Urinary bladder (tissue), 2 donors: ENCODE results near the gene SLC12A3. TPM values are rescaled to one million over a fixed set of nuclear protein-coding genes. Genes with fewer than 3 reads are reported as not detected.

Experiments
- polyA plus RNA-seq: library from polyadenylated mRNA; stranded (reverse); fragments of 200-250 nt; gene quantifications from one replicate; pipeline ENCODE4 v1.2.3, GENCODE V29; 2013
- small RNA-seq: library from RNA; depleted of rRNA; stranded (forward); fragments of <200 nt; gene quantifications from one replicate; pipeline ENCODE3, GENCODE V24; 2014
- total RNA-seq: library from RNA; depleted of rRNA; stranded (reverse); fragments of >200 nt; gene quantifications from one replicate; pipeline ENCODE4 v1.2.3, GENCODE V29; 2014
- donor health status: healthy.

Gene SLC12A3
- total and polyA plus RNA-seq, 2 donors: 0.06 to 0.16 TPM

Small RNA genes lying within 50 kb of the gene (small RNA-seq; reads per million reads assigned to genes)
- 0.30 reads per million, percentile 9 among the genes with 10 or more reads in this experiment for gene MIR138-2

Other genes with a start within 250 kb of the SLC12A3 start
- gene MT1E, start 239.4 kb upstream of the SLC12A3 start, total RNA-seq: 14.7 TPM
- 189 TPM for gene MT1E, start 239.4 kb upstream of the SLC12A3 start, polyA plus RNA-seq
- 0.48 TPM for gene MT1M, start 232.5 kb upstream of the SLC12A3 start, total RNA-seq
- 182 TPM for gene MT1M, start 232.5 kb upstream of the SLC12A3 start, polyA plus RNA-seq
- gene MT1A, start 226.5 kb upstream of the SLC12A3 start, total RNA-seq: not detected
- 244 TPM for gene MT1A, start 226.5 kb upstream of the SLC12A3 start, polyA plus RNA-seq
- not detected for gene MT1B, start 213.3 kb upstream of the SLC12A3 start, total RNA-seq
- not detected for gene MT1B, start 213.3 kb upstream of the SLC12A3 start, polyA plus RNA-seq
- gene MT1F, start 207.2 kb upstream of the SLC12A3 start, total RNA-seq: 0.95 TPM
- gene MT1F, start 207.2 kb upstream of the SLC12A3 start, polyA plus RNA-seq: 10.3 TPM
- gene MT1G, start 197.1 kb upstream of the SLC12A3 start, total RNA-seq: not detected
- gene MT1G, start 197.1 kb upstream of the SLC12A3 start, polyA plus RNA-seq: 55.5 TPM
- not detected for gene MT1H, start 195.4 kb upstream of the SLC12A3 start, total RNA-seq
- not detected for gene MT1H, start 195.4 kb upstream of the SLC12A3 start, polyA plus RNA-seq
- gene MT1X, start 182.7 kb upstream of the SLC12A3 start, total RNA-seq: 10.8 TPM
- 1,604 TPM for gene MT1X, start 182.7 kb upstream of the SLC12A3 start, polyA plus RNA-seq
- 49.0 TPM for gene NUP93, start 135.1 kb upstream of the SLC12A3 start, total RNA-seq
- 25.1 TPM for gene NUP93, start 135.1 kb upstream of the SLC12A3 start, polyA plus RNA-seq
- gene HERPUD1, start 66.9 kb downstream of the SLC12A3 start, total RNA-seq: 113 TPM
- gene HERPUD1, start 66.9 kb downstream of the SLC12A3 start, polyA plus RNA-seq: 102 TPM
- 1.6 TPM for gene CETP, start 96.7 kb downstream of the SLC12A3 start, total RNA-seq
- gene CETP, start 96.7 kb downstream of the SLC12A3 start, polyA plus RNA-seq: 0.25 TPM
- 10.7 TPM for gene NLRC5, start 124.3 kb downstream of the SLC12A3 start, total RNA-seq
- gene NLRC5, start 124.3 kb downstream of the SLC12A3 start, polyA plus RNA-seq: 13.3 TPM
- gene CPNE2, start 227.4 kb downstream of the SLC12A3 start, total RNA-seq: 24.6 TPM
- gene CPNE2, start 227.4 kb downstream of the SLC12A3 start, polyA plus RNA-seq: 43.0 TPM